Femur (tissue), 1 donor: ENCODE results near the gene EIF1B.
"Not testable (repeated sequence)": the region's sequence is repeated elsewhere in the genome, so short reads cannot be mapped to it uniquely, and the experiment has no call there.

Source experiments
- DNase-seq: peaks from one replicate; pipeline ENCODE4 v3.0.0-alpha.2; 2017

EIF1B gene

GRCh38 chr3:40309418-40309924 lies at the start of gene EIF1B:
Gene EIF1B (plus strand): TSS chr3:40309707. CDS start chr3:40309942, 235 bp downstream.
- DNase-seq, result peak; percentile 99

GRCh38 chr3:40262331-40262730 lies 47.2 kb upstream of the EIF1B start:
- DNase-seq, result no peak

- no peak for DNase-seq
Measured at GRCh38 chr3:40264451-40264850, 45.1 kb upstream of the EIF1B start.

- no peak for DNase-seq
Measured at GRCh38 chr3:40265181-40265580, 44.3 kb upstream of the EIF1B start.

GRCh38 chr3:40267937-40268724 lies 41.4 kb upstream of the EIF1B start:
- no peak for DNase-seq

GRCh38 chr3:40268802-40269524 lies 40.5 kb upstream of the EIF1B start:
- DNase-seq, result no peak

GRCh38 chr3:40278791-40279190 lies 30.7 kb upstream of the EIF1B start:
- no peak for DNase-seq

GRCh38 chr3:40281995-40282394 lies 27.5 kb upstream of the EIF1B start:
- no peak for DNase-seq

- not testable (repeated sequence) for DNase-seq
Measured at GRCh38 chr3:40283057-40283456, 26.4 kb upstream of the EIF1B start.

- no peak for DNase-seq
Measured at GRCh38 chr3:40287248-40287647, 22.3 kb upstream of the EIF1B start.

GRCh38 chr3:40290396-40290795 lies 19.1 kb upstream of the EIF1B start:
- no peak for DNase-seq

GRCh38 chr3:40291471-40291870 lies 18.0 kb upstream of the EIF1B start:
- DNase-seq, result no peak

- DNase-seq, result no peak
Measured at GRCh38 chr3:40292637-40293349, 16.7 kb upstream of the EIF1B start.

- no peak for DNase-seq
Measured at GRCh38 chr3:40294434-40294833, 15.1 kb upstream of the EIF1B start.

GRCh38 chr3:40298075-40298474 lies 11.4 kb upstream of the EIF1B start:
- no peak for DNase-seq

- DNase-seq, result no peak
Measured at GRCh38 chr3:40299130-40299720, 10.3 kb upstream of the EIF1B start.

- DNase-seq, result no peak
Measured at GRCh38 chr3:40299721-40300335, 9.7 kb upstream of the EIF1B start.

GRCh38 chr3:40302784-40303183 lies 6.7 kb upstream of the EIF1B start:
- DNase-seq, result no peak

- no peak for DNase-seq
Measured at GRCh38 chr3:40304352-40304751, 5.2 kb upstream of the EIF1B start.

GRCh38 chr3:40306336-40306735 lies 3.2 kb upstream of the EIF1B start:
- no peak for DNase-seq

- no peak for DNase-seq
Measured at GRCh38 chr3:40307176-40307575, 2.3 kb upstream of the EIF1B start.

- no peak for DNase-seq
Measured at GRCh38 chr3:40308725-40309417, 636 bp upstream of the EIF1B start.
